HG02571 (cell line): ENCODE data around the gene AKAP5.
A peak's percentile ranks its signal among the peaks of the same experiment; 100 is the strongest.
"Not testable (repeated sequence)": the region's sequence is repeated elsewhere in the genome, so short reads cannot be mapped to it uniquely, and the experiment has no call there.

ENCODE experiments used
- ATAC-seq: cut with Tn5 transposase; IDR thresholded peaks from one replicate; pipeline ENCODE4 v1.9.1; 2021; ENCODE audit warnings: mild to moderate bottlenecking, moderate library complexity; ENCODE audit not compliant: unreplicated experiment

The AKAP5 gene

DNA sequence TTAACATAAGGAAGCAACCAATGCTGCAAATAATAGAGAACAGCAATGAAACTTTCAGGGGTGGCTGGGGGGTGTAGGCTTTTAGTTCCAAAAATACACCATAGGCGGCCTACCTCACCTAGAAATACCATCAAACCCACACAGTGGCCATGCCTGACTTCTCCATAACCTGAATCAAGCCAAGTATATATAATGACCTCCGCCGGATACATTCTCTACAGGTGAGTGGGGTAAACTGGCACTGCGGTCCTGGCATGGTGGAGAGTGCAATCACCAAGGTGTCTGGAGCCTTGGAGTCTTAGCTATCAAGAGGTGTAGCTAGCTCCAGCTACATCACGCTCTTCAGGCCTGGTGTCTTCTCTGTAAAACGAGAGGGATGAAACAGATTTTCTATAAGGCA is 37.2 kb downstream of the AKAP5 start:
- no peak for ATAC-seq

DNA sequence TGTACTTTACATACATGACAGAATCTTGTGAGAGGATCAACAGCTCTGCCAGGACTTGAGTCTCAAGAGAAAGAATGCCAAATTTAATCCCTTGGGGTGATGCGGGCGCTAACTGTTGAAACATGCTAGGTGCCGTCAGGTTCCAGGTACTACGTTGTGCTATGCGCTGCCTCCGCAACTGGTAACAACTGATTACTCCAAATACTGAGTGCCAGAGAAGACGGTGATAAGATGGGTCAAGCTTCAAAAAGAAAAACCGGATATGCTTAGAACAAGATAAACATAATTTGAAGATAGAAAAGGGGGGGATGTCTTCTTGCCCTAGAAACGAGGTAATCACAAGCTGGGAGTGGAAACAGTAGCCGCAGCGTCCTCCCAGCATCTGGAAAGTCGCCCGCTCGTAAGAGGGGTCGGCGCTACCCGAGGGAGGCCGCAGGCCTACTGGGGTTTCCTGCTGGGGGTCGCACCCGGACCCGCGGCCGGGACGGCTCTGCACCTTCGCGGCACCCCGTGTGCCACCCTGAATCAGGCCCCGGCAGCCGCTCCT is 37.7 kb downstream of the AKAP5 start:
- ATAC-seq: no peak

DNA sequence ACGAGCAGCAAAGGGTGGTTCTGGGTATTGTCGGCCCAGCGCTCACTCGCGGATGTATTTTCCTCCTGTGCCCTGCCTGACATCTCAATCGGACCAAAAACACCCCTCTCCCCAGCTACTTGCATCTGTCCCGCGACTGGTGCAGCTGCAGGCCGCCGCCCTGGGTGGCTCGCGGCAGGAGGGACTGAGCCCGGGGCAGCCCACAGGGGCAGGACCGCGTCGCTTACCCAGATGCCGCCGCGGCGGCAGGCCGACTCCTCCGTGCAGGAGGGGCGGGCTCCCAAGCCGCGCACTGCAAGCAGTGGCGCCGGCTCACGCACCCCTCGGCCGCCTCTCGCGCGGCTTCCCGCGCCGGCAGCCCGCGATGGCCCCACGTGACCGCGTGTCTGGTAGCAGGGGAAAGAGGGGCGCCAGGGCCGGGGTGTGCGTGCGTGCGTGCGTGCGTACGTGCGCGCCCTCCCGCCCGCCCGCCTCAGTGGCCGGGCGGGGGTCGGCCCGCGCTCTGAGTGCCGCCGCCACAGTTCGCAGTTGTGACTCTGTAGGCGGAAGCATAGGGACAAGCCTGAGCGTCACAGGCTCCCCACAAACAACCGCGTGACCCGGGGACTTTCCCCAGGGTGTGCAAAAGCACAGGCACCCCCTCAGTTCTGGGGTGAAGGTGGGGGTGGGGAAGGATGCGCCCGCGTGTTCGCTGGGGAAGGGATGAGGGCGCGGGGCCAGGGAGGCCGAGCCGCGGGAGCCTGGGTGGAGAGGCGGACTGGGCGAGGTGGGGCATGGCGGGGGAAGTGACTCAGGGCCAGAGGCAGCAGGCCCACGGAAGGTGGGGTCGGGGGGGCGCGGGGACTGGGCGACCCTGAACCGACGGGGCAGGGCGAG is 38.4 kb downstream of the AKAP5 start, which contains the start of gene ZBTB25:
Gene ZBTB25 (minus strand): TSS at position 405 of the 876 bp plus-strand sequence. CDS start 13,305 bp downstream, outside the sequence.
- peak; percentile 59 for ATAC-seq

DNA sequence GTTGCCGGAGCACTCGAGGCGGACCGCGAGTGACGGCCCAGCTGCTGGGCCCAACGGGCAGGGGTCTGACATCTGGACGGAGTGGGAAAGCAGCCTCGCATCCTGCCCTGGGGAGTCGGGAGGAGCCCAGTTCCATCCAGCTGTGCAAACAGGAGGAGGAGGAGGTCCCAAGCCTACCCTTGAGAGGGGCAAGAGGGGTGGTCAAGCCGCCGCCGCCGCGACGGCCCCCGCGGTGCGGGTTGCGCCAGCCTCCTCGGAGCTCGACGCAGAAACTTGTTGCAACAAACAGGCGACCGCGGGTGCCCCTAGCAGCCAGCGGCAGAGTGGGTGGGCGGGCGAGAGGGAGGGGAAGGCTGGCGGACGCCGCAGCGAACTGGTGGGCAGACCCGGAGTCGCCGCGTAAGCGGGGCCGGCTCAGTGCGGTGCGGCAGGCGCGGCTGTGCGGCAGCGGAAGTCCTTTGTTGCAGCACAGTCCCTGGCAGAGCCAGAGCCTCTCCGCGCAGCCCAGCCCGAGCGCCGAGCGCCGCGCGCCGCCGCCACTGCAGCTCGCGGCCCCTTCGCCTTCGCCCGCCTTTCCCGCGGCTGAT is 39.1 kb downstream of the AKAP5 start, which contains the start of gene ZBTB1:
Gene ZBTB1 (plus strand): TSS at position 461 of the 587 bp plus-strand sequence. CDS start 16,735 bp downstream, outside the sequence.
- peak; percentile 18 for ATAC-seq

DNA sequence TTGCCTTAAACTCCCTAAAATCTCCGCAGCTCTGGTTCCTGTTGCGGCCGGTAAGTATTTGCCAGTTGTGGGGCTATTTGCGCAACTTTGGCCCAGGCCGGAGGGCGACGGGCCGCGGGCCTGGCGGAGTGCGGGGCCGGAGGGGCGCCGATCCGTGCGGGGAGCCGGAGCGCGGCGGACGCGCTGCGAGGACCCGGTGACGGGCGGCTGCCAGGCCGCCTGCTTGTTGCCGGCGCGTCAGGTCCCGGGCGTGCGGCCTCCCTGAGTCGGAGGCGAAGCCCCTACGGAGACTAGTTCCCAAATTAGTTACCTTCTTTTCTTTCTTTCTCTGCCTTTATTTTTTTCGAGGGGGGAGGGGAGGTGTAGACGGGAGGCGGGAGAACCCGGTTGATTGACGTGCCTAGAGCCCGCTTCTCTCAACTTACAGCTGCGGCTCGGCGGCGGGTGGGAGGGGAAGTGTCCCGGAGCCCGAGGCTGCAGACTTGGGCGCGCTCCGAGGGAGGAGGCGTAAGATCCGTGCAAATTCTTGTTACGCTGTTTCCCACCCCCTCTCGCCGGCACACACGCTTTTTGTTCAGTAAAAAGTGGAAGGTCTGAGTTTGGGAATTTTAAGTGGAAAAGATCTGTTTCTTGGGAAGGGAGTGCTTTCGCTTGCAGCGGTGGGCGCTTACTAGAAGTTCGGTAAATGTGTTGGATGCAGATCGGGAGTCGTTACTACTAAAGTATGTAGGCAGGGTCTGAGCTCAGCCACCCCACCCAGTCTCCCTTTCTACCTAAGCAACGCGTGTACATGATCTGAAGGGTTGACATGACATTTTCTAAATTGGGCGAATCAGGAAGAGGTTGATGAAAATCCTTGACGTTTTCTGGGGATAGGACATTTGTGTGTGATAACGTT is 39.8 kb downstream of the AKAP5 start:
- peak; percentile 23 for ATAC-seq

DNA sequence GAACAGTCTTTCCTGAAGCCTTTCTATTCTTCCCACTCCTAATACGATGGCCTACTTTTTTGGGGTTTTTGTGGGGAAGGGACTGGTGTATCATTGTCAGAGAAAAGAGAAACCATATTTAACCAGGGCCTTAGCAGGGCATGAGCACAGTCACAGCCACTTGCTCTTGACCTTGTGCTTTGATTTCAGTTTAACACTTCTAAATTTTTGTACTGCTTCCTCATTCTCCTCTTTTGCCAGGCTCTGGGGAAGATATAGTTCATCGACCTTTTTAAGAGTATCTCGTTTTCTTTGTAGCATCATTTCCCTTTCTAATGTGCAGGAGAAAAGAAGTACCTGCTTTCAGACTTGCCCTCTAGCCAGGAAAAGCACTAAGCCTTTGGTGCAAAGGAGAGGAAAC is 41.4 kb downstream of the AKAP5 start:
- no peak for ATAC-seq

DNA sequence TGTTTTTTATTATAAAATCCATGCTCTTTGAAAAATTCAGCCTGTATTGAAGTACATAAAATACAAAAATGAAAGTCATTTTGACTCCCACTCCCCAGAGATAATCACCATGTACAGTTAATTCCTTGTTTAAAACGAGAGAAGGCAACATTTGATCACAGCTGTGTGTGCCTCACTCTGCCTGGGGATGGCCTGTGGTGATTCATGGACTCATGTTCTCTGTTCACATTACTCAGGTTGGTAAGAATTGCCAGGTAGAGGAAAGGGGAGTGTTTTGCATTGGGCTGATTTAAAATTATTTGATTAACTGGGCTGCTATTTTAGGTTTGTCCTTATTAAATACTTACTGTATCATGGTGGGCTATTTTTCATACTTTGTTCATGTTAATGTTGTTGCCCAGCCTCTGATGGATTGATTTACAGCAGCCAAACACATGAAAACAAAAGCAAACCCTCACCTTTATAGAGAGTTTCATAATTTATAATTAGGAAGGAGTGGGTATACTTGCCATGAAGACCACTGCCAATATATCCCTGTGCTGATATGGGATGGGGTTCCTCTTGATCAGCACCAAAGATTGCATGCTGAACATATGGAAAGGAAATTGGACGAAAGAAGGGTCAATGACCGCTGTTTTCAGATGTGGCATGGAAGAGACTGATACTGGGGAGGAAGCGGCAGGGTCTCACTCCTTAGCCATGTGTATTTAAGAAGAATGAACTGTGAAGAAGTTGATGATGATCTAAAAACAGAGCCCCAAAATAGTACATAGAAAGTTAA is 42.3 kb downstream of the AKAP5 start:
- ATAC-seq: no peak

DNA sequence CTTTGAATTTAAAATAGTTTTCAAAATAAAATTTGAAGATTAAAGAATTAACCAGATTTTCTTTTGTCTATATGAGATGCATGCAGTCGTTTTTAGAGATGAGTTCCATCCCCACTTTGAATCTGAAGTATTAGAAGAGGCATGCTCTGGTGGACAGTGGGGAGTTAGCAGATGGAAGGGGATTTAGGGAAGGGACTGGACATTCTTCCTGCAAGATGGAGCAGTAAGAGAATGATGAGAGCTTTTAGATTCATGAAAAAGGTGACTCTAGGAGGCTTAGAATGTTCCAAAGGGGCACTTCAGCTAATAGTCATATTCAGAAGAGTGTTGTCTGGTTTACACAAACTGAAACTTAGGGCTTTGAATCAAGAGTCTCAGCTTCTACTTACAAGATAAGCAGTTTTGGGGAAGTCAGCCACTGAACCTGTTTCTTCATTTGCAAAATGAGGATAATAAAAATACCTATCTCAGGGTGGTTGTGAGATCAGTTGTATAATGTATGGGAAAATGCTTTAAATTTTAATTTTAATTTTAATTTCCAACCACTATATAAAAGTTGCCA is 43.0 kb downstream of the AKAP5 start:
- no peak for ATAC-seq

DNA sequence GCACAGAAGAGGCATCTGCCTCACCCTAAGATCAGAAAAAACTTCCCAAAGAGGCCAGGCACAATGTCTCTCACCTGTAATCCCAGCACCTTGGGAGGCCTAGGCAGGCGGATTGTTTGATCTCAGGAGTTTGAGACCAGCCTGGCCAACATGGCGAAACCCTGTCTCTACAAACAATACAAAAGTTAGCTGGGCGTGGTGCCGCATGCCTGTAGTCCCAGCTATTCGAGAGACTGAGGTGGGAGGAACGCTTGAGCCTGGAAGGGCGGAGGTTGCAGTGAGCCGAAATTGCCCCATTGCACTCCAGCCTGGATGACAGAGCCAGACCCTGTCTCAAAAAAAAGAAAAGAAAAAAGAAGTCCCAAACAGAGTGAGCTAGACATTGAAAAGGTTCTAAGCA is 43.7 kb downstream of the AKAP5 start:
- ATAC-seq: no peak

DNA sequence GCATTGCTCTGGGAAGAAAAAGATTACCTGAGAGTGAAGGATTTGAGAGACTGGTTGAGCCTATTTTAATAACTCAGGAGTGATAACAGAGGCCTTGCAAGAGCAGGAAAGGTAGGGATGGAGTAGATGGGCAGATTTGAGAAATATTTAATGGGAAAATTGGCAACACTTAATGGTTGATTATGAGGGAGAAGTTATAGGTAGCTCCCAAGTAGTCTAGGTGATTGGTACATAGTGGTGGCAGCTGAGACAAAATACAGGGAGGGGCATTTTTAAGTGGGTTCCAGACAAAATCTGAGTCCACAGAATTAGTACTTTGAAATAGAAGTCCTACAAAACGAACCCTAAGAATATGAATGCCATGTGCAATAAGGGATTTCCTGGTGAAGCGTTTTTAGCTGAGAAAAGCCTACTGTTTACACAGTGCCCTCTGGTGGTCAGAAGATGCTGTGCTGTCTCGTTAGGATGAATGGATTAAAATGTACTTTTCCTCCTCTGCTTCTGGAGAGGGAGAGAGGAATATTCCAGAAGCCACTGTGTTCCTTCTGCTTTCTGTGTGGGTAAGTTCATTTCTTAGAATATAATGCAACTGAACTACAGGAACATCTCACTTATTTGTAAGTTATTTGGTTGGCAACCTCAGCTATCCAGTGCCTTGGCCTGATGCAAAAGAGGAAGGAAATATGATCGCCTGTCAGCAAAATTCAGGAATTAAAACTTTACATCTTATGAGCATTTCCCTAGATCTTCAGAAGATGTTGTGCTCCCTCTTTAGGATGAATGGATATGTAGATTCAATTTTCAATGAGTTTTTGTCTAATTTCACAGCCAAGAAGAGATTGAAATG is 45.7 kb downstream of the AKAP5 start:
- ATAC-seq: peak; percentile 37

DNA sequence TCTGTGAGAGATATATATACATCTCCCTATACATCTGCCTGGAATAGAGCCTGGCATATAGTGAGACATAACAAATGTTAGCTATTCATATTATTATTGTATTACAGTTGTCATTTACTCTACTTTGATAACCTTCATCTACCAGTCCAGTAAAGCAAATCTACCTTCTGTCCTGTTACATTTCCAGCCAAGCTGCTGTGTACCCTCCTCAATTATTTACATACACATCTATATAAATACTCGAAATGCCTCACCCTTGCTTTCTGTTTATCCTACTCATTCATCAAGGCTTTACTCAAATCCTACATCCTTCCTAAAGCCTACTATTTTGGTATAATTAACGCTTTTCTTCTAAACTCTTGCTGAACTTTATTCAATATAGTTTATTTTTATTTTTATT is 48.0 kb downstream of the AKAP5 start:
- ATAC-seq: no peak

DNA sequence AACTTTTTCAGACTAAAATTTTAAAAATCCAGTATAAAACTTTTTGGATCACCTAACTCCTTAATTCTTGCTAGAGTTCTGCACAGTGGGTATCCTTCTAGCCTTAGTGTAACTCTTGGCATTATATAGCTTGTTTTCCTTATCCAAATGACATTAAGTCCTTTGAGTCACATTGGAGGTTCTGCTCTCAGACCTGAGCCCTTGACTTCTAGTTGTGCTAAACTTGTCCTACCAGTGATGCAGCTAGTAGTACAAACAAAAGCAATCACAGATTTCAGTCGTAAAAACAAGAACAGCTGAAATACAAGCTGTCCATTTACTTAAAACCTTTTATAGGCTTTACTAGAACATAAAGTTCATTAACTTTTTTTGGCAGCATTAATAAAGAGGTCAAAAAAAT is 49.8 kb downstream of the AKAP5 start:
- no peak for ATAC-seq

DNA sequence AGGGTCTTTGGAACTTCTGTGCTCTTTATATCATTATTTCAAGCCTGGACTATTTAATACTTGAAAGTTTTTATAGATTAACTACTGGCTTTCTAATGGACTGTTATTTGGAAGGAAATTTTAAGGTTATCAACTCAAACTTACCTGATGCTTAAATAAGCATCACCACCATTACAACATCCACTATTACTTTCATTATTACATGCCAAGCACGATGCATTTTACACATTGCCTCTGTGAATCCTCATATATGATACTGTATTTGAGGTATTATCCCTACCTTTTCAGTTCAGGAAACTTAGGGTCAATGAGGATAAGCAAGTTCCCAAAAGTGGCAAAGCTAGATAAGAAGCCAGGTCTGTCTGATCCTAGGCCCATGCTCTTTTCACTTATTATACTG is 51.7 kb downstream of the AKAP5 start:
- no peak for ATAC-seq

DNA sequence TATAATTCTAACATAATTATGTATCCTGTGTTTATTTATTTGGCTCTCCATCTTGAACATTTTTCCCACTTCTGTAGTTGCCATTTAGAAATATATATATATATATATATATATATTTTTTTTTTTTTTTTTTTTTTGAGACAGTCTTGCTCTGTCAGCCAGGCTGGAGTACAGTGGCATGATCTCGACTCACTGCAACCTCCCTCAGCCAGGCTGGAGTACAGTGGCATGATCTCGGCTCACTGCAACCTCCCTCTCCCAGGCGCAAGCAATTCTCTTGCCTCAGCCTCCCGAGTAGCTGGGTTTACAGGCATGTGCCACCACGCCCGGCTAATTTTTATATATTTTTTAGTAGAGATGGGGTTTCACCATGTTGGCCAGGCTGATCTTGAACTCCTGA is 52.4 kb downstream of the AKAP5 start:
- ATAC-seq: not testable (repeated sequence)

DNA sequence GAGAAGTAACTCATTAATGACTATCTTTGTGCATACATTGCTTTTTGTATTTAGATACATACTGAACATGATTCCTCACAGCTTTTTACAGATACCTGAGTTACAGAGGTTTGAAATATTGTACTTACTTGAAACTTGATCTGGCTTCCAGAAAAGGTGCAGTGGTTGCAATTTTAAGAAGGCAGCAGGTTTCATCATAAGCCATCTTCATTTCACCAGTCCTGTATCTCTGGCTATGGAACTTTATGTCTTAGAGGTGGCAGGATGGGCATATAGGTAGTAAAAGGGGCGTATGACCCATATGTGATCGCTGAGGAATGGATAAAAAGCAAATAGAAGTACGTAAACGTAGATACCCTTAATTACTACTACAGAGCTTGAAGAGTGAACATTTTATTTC is 52.9 kb downstream of the AKAP5 start:
- no peak for ATAC-seq

DNA sequence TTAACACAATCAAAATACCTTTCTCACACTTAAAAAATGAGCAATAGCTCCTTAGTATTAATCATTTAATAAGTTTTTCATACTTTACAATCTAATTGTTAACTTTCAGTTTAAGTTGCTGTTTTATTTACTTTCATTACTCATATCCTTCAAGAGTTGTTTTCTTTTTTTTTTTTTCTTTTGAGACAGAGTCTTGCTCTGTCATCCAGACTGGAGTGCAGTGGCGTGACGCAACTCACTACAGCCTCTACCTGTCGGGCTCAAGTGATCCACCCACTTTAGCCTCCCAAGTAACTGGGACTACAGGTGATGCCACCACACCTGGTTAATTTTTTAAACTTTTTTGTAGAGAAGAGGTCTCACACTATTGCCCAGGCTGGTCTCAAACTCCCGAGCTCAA is 55.4 kb downstream of the AKAP5 start:
- ATAC-seq: no peak

DNA sequence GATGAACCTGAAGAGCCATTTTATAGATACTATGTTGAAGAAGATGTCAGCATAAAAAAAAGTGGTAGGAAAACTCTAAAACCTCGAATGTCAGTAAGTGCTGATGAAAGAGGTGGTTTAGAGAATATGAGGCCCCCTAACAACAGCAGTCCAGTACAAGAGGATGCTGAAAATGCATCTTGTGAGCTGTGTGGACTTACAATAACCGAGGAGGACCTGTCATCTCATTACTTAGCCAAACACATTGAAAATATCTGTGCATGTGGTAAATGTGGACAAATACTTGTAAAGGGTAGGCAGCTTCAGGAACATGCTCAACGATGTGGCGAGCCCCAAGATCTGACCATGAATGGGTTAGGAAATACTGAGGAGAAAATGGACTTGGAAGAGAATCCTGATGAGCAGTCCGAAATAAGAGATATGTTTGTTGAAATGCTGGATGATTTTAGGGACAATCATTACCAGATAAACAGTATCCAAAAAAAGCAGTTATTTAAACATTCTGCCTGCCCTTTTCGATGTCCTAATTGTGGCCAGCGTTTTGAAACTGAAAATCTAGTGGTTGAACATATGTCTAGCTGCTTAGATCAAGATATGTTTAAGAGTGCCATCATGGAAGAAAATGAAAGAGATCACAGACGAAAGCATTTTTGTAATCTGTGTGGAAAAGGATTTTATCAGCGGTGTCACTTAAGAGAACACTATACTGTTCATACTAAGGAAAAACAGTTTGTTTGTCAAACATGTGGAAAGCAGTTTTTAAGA is 57.5 kb downstream of the AKAP5 start:
- ATAC-seq: no peak
